Testis (tissue), 3 donors: ENCODE data around the gene TMEM51. TPM values are rescaled to one million over a fixed set of nuclear protein-coding genes. Genes with fewer than 3 reads are reported as not detected.

Experiments used
- DNase-seq: peaks from one replicate; pipeline ENCODE4 v3.0.0-alpha.2; 2019
- H3K27ac ChIP-seq, 2 donors: fragments of 200-600 bp; sonication (generic); one replicate each; pipeline ENCODE4 v1.5.1; 2019
- H3K27me3 ChIP-seq: fragments of 200-600 bp; sonication (generic); one replicate; pipeline ENCODE4 v1.5.1; 2019
- H3K36me3 ChIP-seq: fragments of 200-600 bp; sonication (generic); one replicate; pipeline ENCODE4 v1.5.1; 2017; ENCODE audit warnings: low read depth; ENCODE audit errors: missing control alignments
- H3K4me1 ChIP-seq: fragments of 200-600 bp; sonication (generic); one replicate; pipeline ENCODE4 v1.5.1; 2019
- H3K4me3 ChIP-seq, 2 donors: fragments of 200-600 bp; sonication (generic); one replicate each; pipeline ENCODE4 v1.5.1; 2017 to 2019
- H3K9me3 ChIP-seq: fragments of 200-600 bp; sonication (generic); one replicate; pipeline ENCODE4 v1.5.1; 2017
- CTCF ChIP-seq, 3 experiments: fragments of 450-650 bp in 2 of 3; fragments of 200-600 bp in 1 of 3; sonication (generic) in 1 of 3; IDR thresholded peaks; one replicate each; pipeline ENCODE4 v1.5.1; 2016 to 2019; ENCODE audit warnings: antibody characterized with exemption in 3 of 3, mild to moderate bottlenecking in 2 of 3, moderate library complexity in 1 of 3
- POLR2A ChIP-seq: fragments of 450-650 bp; IDR thresholded peaks from one replicate; pipeline ENCODE4 v1.6.1; 2017; ENCODE audit warnings: antibody characterized with exemption, mild to moderate bottlenecking, moderate library complexity
- WGBS, 2 donors: methylation state at CpG; one replicate each; pipeline ENCODE4 v1.1.5; 2018; 5-methylcytosine and 5-hydroxymethylcytosine counted together
- intact Hi-C: fragments of 100-400 bp; cut with DNase I; formaldehyde crosslinking; loops from one replicate; pipeline ENCODE4 v1.15.1; 2023; ENCODE audit warnings: low total_unique reads
- polyA plus RNA-seq: library from polyadenylated mRNA; stranded (reverse); fragments of 350-450 nt; fragmentation: Illumina TruSeq; extraction: RNeasy Lipid Tissue Mini Kit (QIAGEN cat#74804); gene quantifications from one replicate; pipeline ENCODE4 v1.2.3, GENCODE V29; 2014; ENCODE audit warnings: low read depth, low replicate concordance; ENCODE audit not compliant: insufficient read depth
- total RNA-seq, 2 donors: library from RNA; depleted of rRNA; stranded (reverse); fragments of >200 nt; gene quantifications; one replicate each; pipeline ENCODE4 v1.2.3, GENCODE V29; 2016

The TMEM51 gene
- total and polyA plus RNA-seq, 3 donors from 2014 or later = 5.3 to 7.9 (median 5.3) TPM

- Histone ChIP-seq H3K4me3 (no peak overlapping the region), H3K27ac (no peak overlapping the region), H3K36me3 (no peaks in the 10 kb centered on the region), H3K27me3 (no peaks in the 10 kb centered on the region), H3K9me3 (no peaks in the 10 kb centered on the region), H3K4me1 (peaks cover 14% of the 10 kb centered on the region)
- DNase-seq = no peak
- intact Hi-C loops = no loop called here
- 91 to 94% methylated on average over 6 to 7 of the region's 7 CpGs for WGBS, 2 donors
- TF ChIP-seq CTCF (IDR thresholded peaks at IDR 0.05) (no peak), POLR2A (no peak)
Observed at GRCh38 chr1:15204931-15205330, 51.4 kb downstream of the TMEM51 start.

GRCh38 chr1:15205586-15206346, 52.2 kb downstream of the TMEM51 start:
- H3K36me3 ChIP-seq = no peaks in the 10 kb centered on the region
- H3K27ac ChIP-seq = no peak overlapping the region
- DNase-seq = no peak
- no peak overlapping the region for H3K4me3 ChIP-seq
- H3K4me1 ChIP-seq = peaks cover 20% of the 10 kb centered on the region
- intact Hi-C loops = no loop called here
- no peaks in the 10 kb centered on the region for H3K27me3 ChIP-seq
- TF ChIP-seq POLR2A (no peak), CTCF (IDR thresholded peaks at IDR 0.05) (no peak)
- no peaks in the 10 kb centered on the region for H3K9me3 ChIP-seq
- 86 to 89% methylated on average over 11 to 12 of the region's 12 CpGs for WGBS, 2 donors

GRCh38 chr1:15206418-15207030, 53.0 kb downstream of the TMEM51 start:
- H3K27ac ChIP-seq = no peak overlapping the region
- no peak overlapping the region for H3K4me3 ChIP-seq
- WGBS, 2 donors = 63 to 71% methylated on average over 8 of the region's 8 CpGs
- H3K9me3 ChIP-seq = no peaks in the 10 kb centered on the region
- TF ChIP-seq POLR2A (no peak), CTCF (IDR thresholded peaks at IDR 0.05) (no peak)
- no peaks in the 10 kb centered on the region for H3K36me3 ChIP-seq
- no peak for DNase-seq
- peaks cover 27% of the 10 kb centered on the region for H3K4me1 ChIP-seq
- H3K27me3 ChIP-seq = no peaks in the 10 kb centered on the region
- intact Hi-C loops = no loop called here

- 75 to 79% methylated on average over 18 to 25 of the region's 25 CpGs for whole genome bisulfite sequencing, 2 donors
- Histone ChIP-seq H3K9me3 (no peaks in the 10 kb centered on the region), H3K27me3 (no peaks in the 10 kb centered on the region), H3K4me1 (peaks cover 33% of the 10 kb centered on the region), H3K4me3 (no peak overlapping the region), H3K36me3 (no peaks in the 10 kb centered on the region), H3K27ac (no peak overlapping the region)
- TF ChIP-seq CTCF (IDR thresholded peaks at IDR 0.05) (no peak), POLR2A (no peak)
- intact Hi-C loops = no loop called here
- no peak for DNase-seq
Observed at GRCh38 chr1:15207031-15207828, 53.7 kb downstream of the TMEM51 start.
